Large intestine (tissue), 3 donors: ENCODE results near the gene GABRB1. TPM values are rescaled to one million over a fixed set of nuclear protein-coding genes. Genes with fewer than 3 reads are reported as not detected.
"Not testable (repeated sequence)": the region's sequence is repeated elsewhere in the genome, so short reads cannot be mapped to it uniquely, and the experiment has no call there.

Source experiments
- DNase-seq, 2 donors: peaks; one replicate each; pipeline versions ENCODE4 v3.0.0 to v3.0.0-alpha.2; 2013
- H3K27ac ChIP-seq: one replicate; pipeline ENCODE4 v1.5.1; 2013; ENCODE audit warnings: low read length
- H3K27me3 ChIP-seq: 2 replicates; pipeline ENCODE4 v1.6.1; 2013; ENCODE audit warnings: low read length; ENCODE audit not compliant: control insufficient read depth, insufficient read depth
- H3K36me3 ChIP-seq: 2 replicates; pipeline ENCODE4 v1.6.1; 2013; ENCODE audit warnings: low read length; ENCODE audit not compliant: control insufficient read depth, insufficient read depth
- H3K4me1 ChIP-seq: one replicate; pipeline ENCODE4 v1.6.1; 2013; ENCODE audit warnings: low read length; ENCODE audit not compliant: control insufficient read depth, insufficient read depth
- H3K4me3 ChIP-seq: one replicate; pipeline ENCODE4 v1.5.1; 2013; ENCODE audit warnings: low read length
- H3K9me3 ChIP-seq: one replicate; pipeline ENCODE4 v1.6.1; 2013; ENCODE audit warnings: mild to moderate bottlenecking, low read depth, low read length, moderate library complexity; ENCODE audit not compliant: control insufficient read depth
- WGBS: methylation state at CpG from one replicate; pipeline ENCODE4 v1.1.5; 2013; ENCODE audit warnings: low lambda C conversion rate; ENCODE audit not compliant: insufficient coverage; 5-methylcytosine and 5-hydroxymethylcytosine counted together
- polyA plus RNA-seq: library from polyadenylated mRNA; unstranded; fragments of 120-200 nt; gene quantifications from one replicate; pipeline ENCODE4 v1.2.1, GENCODE V29; 2013

GABRB1 gene
- polyA plus RNA-seq, 1 donor, result 0.27 TPM

DNA sequence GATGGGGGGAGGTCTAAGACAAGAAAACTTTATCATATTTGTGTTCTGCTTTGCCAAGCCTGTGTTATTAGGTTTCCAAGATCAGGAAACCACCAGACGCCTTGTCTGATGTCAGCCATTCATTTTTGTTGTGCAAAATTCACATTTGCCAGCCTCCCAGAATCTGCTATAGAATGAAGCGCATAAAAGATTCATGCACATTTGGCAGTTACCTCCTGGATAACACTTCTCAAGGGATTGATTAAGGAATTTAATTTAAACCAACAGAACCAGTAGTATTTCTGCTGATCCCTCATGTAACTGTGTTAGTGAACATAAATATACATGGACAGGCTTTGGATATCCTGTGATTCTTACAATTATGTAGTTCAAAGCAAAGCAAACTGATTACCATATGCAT lies 244.2 kb downstream of the GABRB1 start:
- Histone ChIP-seq H3K4me3 (no peak overlapping the region), H3K27ac (no peak overlapping the region), H3K36me3 (no peaks in the 10 kb centered on the region), H3K4me1 (no peaks in the 10 kb centered on the region), H3K9me3 (no peaks in the 10 kb centered on the region), H3K27me3 (no peaks in the 10 kb centered on the region)
- WGBS, result no CpG with 5 or more reads among the region's 2 CpGs
- no peak for DNase-seq

DNA sequence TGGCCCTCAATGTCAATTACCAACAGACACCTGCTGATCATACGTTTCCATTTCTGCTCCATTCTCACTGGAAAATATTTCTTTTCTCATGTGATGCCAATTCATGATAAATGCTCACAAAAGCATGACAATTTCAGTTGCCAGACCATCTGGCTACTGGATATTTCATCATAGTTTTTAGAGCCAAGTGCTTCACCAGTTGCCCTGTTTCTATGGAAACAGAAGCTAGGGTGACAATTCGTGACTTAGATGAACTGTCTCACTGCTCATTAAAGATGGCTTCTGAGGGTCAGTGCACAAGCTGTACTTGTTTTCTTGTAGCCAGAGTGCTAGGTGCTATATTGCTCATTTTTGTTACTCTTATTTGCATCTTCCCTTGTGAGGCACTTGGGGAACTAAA lies 247.3 kb downstream of the GABRB1 start:
- Histone ChIP-seq H3K4me3 (no peak overlapping the region), H3K27ac (no peak overlapping the region), H3K9me3 (no peaks in the 10 kb centered on the region), H3K36me3 (no peaks in the 10 kb centered on the region), H3K4me1 (no peaks in the 10 kb centered on the region), H3K27me3 (no peaks in the 10 kb centered on the region)
- no CpG with 5 or more reads among the region's 2 CpGs for WGBS
- DNase-seq, result no peak

DNA sequence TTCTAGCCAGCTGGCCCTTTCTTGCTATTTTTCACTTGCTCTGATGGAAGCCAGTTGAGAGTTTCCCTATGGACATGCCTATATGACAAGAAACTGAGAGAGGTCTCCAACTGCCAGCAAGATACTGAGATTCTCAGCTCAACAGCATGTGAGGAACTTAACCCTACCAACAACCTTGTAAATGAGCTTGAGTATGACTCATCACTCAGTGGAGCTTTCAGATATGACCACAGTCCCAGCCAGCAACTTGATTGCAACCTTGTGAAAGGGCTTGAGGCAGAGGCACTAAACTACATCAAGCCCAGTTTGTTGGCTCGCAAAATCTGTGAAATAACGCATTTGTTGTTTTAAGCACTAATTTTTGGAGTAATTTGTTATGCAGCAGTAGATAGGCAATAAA lies 256.4 kb downstream of the GABRB1 start:
- H3K27me3 ChIP-seq, result no peaks in the 10 kb centered on the region
- no peak overlapping the region for H3K27ac ChIP-seq
- DNase-seq, result no peak
- no peaks in the 10 kb centered on the region for H3K9me3 ChIP-seq
- H3K36me3 ChIP-seq, result no peaks in the 10 kb centered on the region
- H3K4me1 ChIP-seq, result no peaks in the 10 kb centered on the region
- WGBS, result no CpG with 5 or more reads among the region's 2 CpGs
- H3K4me3 ChIP-seq, result no peak overlapping the region

DNA sequence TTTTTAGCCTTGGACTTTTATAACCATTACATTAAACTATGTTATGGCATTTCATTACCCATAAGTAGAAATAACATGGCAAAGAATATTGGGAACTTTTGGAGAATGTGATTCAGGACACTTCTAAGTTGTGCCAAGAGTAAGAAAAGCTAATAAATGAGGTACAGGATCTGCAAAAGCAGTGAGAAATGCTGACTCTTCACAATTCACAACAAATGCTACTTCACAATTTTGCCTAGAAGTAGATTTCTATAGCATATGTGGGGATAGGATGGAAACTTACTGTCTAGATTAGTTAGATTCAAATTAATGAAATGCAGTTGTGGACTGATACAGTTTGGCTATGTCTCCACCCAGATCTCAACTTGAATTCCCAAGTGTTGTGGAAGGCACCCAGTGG lies 258.4 kb downstream of the GABRB1 start:
- no peak overlapping the region for H3K4me3 ChIP-seq
- H3K27me3 ChIP-seq, result no peaks in the 10 kb centered on the region
- no peaks in the 10 kb centered on the region for H3K4me1 ChIP-seq
- DNase-seq, result no peak
- no peak overlapping the region for H3K27ac ChIP-seq
- no peaks in the 10 kb centered on the region for H3K9me3 ChIP-seq
- H3K36me3 ChIP-seq, result no peaks in the 10 kb centered on the region

DNA sequence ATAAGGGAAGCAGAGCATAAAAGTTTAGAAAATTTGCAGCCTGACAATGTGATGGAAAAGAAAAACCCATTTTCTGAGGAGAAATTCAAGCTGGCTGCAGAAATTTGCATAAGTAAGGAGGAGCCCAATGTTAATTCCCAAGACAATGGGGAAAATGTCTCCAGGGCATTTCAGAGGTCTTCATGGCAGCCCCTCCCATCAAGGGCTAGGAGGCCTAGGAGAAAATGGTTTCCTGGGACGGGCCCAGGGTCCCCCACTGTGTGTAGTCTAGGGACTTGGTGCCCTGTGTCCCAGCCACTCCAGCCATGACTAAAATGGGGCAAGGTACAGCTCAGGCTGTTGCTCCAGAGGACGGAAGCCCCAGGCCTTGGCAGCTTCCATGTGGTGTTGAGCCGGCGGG lies 259.5 kb downstream of the GABRB1 start:
- not testable (repeated sequence) for H3K27me3 ChIP-seq, H3K27ac ChIP-seq, H3K4me1 ChIP-seq, DNase-seq, H3K9me3 ChIP-seq, H3K4me3 ChIP-seq, H3K36me3 ChIP-seq
- no CpG with 5 or more reads among the region's 4 CpGs for WGBS

DNA sequence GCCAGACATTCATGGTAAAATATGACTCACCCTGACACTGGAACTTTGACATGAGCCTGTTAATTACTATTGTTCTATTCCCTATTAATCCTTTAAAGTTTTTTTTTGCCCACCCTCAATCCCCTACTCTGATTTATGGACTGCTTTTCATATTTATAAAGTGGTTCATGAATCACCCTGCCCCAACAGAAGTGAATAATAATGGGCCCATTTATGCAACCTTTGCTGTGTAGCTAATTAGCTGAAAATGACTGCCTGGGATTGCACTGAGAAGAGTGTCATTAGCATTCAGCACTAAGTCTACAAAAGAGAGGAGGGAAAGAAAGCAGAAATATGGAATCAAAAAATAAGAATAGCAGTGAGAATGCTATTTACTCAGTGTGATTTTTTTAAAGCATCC lies 277.8 kb downstream of the GABRB1 start:
- Histone ChIP-seq H3K36me3 (no peaks in the 10 kb centered on the region), H3K27me3 (no peaks in the 10 kb centered on the region), H3K4me3 (no peak overlapping the region), H3K4me1 (no peaks in the 10 kb centered on the region), H3K9me3 (no peaks in the 10 kb centered on the region), H3K27ac (no peak overlapping the region)
- DNase-seq, result no peak

DNA sequence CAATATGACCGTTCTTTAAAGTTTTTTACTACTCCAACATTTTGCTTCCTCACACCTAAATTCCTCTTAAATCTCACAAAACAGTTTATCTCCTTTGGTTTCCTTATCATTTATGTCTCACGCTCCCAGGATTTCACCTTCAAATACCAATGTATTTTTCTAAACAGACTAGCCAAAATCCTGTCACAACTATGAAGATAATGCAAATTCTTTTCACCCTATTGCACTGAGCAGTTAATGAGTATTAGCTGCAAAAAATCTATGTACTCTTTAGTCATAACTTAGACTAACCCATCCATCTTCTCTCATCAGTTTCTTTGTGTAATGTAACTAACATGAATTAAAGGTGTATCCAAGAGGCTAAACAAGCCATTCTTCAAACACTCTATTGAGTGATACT lies 280.8 kb downstream of the GABRB1 start:
- Histone ChIP-seq H3K4me3 (no peak overlapping the region), H3K4me1 (no peaks in the 10 kb centered on the region), H3K36me3 (no peaks in the 10 kb centered on the region), H3K27me3 (no peaks in the 10 kb centered on the region), H3K27ac (no peak overlapping the region), H3K9me3 (no peaks in the 10 kb centered on the region)
- WGBS, result 69% methylated on average over 2 of the region's 2 CpGs
- DNase-seq, result no peak

DNA sequence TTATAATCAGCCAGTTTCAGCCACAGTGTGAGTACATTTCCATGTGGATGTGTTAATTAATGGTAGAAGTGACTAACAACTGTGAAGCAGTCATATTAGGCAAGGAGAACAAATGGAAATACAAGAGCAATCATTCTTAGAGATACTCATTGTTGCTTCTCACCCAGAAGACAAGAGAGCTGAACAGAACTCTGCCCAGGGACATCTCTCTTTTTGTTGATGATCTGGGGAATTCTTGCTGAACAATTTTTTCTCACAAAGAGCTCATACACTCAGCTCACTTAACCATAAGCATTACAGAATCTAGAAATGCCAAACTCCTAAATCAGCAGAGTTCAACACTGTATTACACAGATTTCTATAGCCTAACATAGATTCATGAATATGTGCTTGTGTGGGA lies 282.0 kb downstream of the GABRB1 start:
- no peaks in the 10 kb centered on the region for H3K4me1 ChIP-seq
- H3K4me3 ChIP-seq, result no peak overlapping the region
- no peak for DNase-seq
- no peaks in the 10 kb centered on the region for H3K27me3 ChIP-seq
- H3K36me3 ChIP-seq, result no peaks in the 10 kb centered on the region
- no peak overlapping the region for H3K27ac ChIP-seq
- no peaks in the 10 kb centered on the region for H3K9me3 ChIP-seq

DNA sequence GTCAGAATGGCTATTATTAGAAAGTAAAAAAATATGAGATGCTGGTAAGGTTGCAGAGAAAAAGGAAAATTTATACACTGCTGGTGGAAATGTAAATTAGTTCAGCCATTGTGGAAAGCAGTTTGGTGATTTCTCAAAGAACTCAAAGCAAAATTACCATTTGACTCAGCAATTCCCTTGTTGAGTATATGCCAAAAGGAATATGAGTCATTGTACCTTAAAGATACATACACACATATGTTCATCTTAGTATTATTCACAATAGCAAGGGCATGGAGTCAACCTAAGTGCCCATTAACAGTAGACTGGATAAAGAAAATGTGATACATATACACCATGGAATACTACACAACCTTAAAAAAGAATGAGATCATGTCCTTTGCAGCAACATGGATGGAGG lies 284.0 kb downstream of the GABRB1 start:
- no peak overlapping the region for H3K27ac ChIP-seq

DNA sequence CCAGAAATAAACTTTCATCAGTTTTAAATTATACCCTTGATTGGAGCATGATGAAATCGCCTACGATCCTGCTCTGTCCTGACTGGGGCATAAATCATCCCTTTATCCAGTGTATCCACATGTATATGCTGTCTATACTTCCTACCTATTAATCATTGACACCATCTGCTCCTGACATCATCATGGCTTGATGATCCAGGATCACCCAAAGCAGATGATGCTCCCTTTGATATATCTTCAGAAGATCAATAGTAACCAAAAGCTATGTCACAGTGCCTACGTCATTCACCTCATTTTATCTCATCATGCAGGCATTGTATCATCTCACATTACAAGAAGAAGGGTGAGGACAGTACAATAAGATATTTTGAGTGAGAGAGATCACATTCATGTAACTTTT lies 294.7 kb downstream of the GABRB1 start:
- Histone ChIP-seq H3K4me3 (no peak overlapping the region), H3K27ac (no peak overlapping the region), H3K36me3 (no peaks in the 10 kb centered on the region), H3K27me3 (no peaks in the 10 kb centered on the region), H3K9me3 (no peaks in the 10 kb centered on the region), H3K4me1 (no peaks in the 10 kb centered on the region)
- no CpG with 5 or more reads among the region's 3 CpGs for WGBS
- DNase-seq, result no peak

More for the DNA sequence above, 284.0 kb downstream of the GABRB1 start:
- Histone ChIP-seq H3K9me3 (no peaks in the 10 kb centered on the region), H3K4me1 (no peaks in the 10 kb centered on the region), H3K4me3 (no peak overlapping the region), H3K27me3 (no peaks in the 10 kb centered on the region), H3K36me3 (no peaks in the 10 kb centered on the region)
- no peak for DNase-seq

DNA sequence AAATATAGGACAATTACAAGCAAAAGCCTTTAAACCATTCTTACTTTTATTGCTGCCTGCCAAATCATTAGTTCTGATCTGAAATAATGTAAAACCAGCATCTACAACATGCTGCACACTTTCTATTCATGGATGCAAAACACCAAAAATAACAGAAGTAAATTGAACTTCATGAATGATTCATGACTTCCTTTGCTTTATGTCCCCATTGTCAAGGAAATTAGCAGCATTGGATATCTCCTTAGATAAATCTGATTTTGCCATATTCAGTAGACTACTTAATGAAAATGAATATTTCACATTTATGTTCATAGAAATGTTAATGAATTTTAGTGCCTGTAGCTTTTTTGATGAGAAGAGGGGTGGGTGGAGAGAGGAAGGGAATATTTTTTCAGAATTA lies 299.5 kb downstream of the GABRB1 start:
- Histone ChIP-seq H3K27ac (no peak overlapping the region), H3K27me3 (no peaks in the 10 kb centered on the region), H3K4me3 (no peak overlapping the region), H3K4me1 (no peaks in the 10 kb centered on the region), H3K36me3 (no peaks in the 10 kb centered on the region), H3K9me3 (no peaks in the 10 kb centered on the region)
- no peak for DNase-seq

DNA sequence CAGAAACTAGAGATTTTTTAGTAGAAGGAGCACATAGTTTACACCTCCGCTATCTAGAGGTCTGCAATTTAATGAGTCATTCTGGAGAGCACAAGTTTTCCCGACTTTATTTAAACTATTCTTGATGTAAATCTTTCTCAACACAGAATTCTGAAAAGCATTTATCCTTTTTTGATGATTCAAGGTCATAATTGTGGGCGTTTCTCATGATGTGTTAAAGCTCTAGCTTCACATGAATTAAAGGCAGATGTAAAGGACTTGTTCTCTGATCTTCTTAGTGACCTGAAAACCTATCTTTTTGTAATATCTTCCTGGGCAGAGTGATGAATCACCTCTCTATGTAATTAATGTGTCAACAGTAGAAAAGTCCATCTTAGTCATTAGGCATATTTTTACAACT lies 303.3 kb downstream of the GABRB1 start:
- no peaks in the 10 kb centered on the region for H3K36me3 ChIP-seq
- no peaks in the 10 kb centered on the region for H3K9me3 ChIP-seq
- no peaks in the 10 kb centered on the region for H3K27me3 ChIP-seq
- H3K27ac ChIP-seq, result no peak overlapping the region
- no peak for DNase-seq
- H3K4me1 ChIP-seq, result no peaks in the 10 kb centered on the region
- H3K4me3 ChIP-seq, result no peak overlapping the region
- WGBS, result 67% methylated on average over 1 of the region's 3 CpGs
